Glutamatergic neuron (in vitro differentiated cells): ENCODE data around the gene ADSS1. TPM values are rescaled to one million over a fixed set of nuclear protein-coding genes. Genes with fewer than 3 reads are reported as not detected.

Experiments
- DNase-seq: peaks from one replicate; pipeline ENCODE4 v3.0.0; 2022
- H3K27ac Mint-ChIP-seq: one replicate; pipeline ENCODE4 v1.8.0; 2020; ENCODE audit warnings: mild to moderate bottlenecking, mixed read lengths, inconsistent platforms; ENCODE audit not compliant: unreplicated experiment
- H3K27me3 Mint-ChIP-seq: one replicate; pipeline ENCODE4 v1.8.0; 2020; ENCODE audit warnings: mild to moderate bottlenecking, moderate library complexity, mixed read lengths, inconsistent platforms; ENCODE audit not compliant: unreplicated experiment
- H3K36me3 Mint-ChIP-seq: one replicate; pipeline ENCODE4 v1.8.0; 2020; ENCODE audit warnings: mild to moderate bottlenecking, mixed read lengths, inconsistent platforms; ENCODE audit not compliant: unreplicated experiment
- H3K4me1 Mint-ChIP-seq: one replicate; pipeline ENCODE4 v1.8.0; 2020; ENCODE audit warnings: mild to moderate bottlenecking, low read depth, mixed read lengths, inconsistent platforms; ENCODE audit not compliant: unreplicated experiment
- H3K4me3 Mint-ChIP-seq: one replicate; pipeline ENCODE4 v1.8.0; 2020; ENCODE audit warnings: mild to moderate bottlenecking, mixed read lengths, inconsistent platforms; ENCODE audit not compliant: unreplicated experiment
- H3K9me3 Mint-ChIP-seq: one replicate; pipeline ENCODE4 v1.8.0; 2020; ENCODE audit warnings: mild to moderate bottlenecking, moderate library complexity, mixed read lengths, inconsistent platforms; ENCODE audit not compliant: unreplicated experiment
- CTCF ChIP-seq: fragments of 200-600 bp; sonication (generic); IDR thresholded peaks from one replicate; pipeline ENCODE4 v1.5.0; 2021; ENCODE audit not compliant: partially characterized antibody, unreplicated experiment
- total RNA-seq: library from RNA; stranded (reverse); fragmentation: NEBNext Ultra II Directional; extraction: Animal tissue kit (Norgen Biotek cat#: 25700); gene quantifications from one replicate; pipeline ENCODE4 v1.2.1, GENCODE V29; 2021; ENCODE audit not compliant: unreplicated experiment

Gene ADSS1
- total RNA-seq, 1 donor from 2014 or later, result 45.1 TPM

DNA sequence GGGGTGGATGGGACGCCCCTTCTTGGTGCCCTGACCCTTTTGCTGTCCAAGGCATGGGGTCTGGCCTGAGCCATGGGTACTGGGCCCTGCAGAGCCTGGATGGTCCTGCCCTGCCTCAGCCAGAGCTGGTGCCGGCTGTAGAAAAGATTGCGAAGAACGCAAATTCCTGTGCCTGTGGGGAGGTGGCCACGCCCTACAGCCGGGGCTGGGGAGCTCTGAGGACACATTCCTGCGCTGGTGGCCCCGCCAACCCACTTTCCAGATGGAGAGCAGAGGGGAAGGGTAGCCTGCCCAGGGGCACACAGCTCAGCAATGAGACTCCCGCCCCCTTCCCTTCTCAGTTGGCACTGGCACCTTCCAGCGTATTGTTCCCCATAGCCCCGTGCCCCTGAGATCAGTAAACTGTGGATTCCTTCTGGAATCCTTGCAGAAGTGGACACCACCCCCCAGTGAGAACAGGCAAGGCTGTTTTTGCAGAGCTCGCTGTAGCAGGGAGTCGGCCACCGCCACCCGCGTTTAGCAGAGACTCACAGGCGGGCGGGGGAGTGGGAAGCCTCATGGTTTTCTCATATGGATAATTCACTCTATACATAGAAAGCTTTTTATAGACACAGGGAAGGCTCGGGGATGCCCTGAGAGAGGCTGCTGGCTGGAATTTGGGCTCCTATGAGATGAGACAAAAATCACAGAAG, 26.0 kb upstream of the ADSS1 start:
- no peak for TF ChIP-seq CTCF

GRCh38 chr14:104698688-104699425, 25.2 kb upstream of the ADSS1 start:
- Mint-ChIP-seq H3K4me1 (no peaks in the 10 kb centered on the region), H3K27ac (no peak overlapping the region), H3K36me3 (no peaks in the 10 kb centered on the region), H3K9me3 (peaks cover 2% of the 10 kb centered on the region), H3K4me3 (no peak overlapping the region), H3K27me3 (peaks cover 5% of the 10 kb centered on the region)
- no peak for TF ChIP-seq CTCF
- DNase-seq, result no peak

More for the DNA sequence above, 26.0 kb upstream of the ADSS1 start:
- no peak for DNase-seq
- no peaks in the 10 kb centered on the region for H3K36me3 Mint-ChIP-seq
- H3K27me3 Mint-ChIP-seq, result peaks cover 5% of the 10 kb centered on the region
- no peak overlapping the region for H3K27ac Mint-ChIP-seq
- no peaks in the 10 kb centered on the region for H3K4me1 Mint-ChIP-seq
- H3K9me3 Mint-ChIP-seq, result peaks cover 2% of the 10 kb centered on the region
- no peak overlapping the region for H3K4me3 Mint-ChIP-seq

DNA sequence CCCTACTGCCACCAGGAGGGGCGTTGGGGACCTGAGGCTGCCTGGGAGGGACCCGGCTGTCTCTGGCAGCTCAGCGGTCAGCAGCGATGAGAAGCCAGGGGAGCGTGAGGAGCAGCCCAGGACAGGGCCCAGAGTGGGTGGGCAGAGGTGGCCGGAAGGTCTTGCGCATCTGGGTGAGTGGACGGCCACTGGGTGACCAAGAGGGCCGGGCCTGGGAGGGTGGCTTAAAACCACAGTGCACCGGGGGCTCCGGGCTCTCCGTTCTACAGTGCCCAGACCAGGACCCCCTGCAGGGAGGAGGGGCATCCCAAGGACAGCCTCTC, 24.6 kb upstream of the ADSS1 start:
- no peak for TF ChIP-seq CTCF
- no peaks in the 10 kb centered on the region for H3K4me1 Mint-ChIP-seq
- peaks cover 2% of the 10 kb centered on the region for H3K9me3 Mint-ChIP-seq
- H3K27ac Mint-ChIP-seq, result no peak overlapping the region
- H3K27me3 Mint-ChIP-seq, result peaks cover 5% of the 10 kb centered on the region
- H3K36me3 Mint-ChIP-seq, result no peaks in the 10 kb centered on the region
- no peak overlapping the region for H3K4me3 Mint-ChIP-seq
- no peak for DNase-seq

DNA sequence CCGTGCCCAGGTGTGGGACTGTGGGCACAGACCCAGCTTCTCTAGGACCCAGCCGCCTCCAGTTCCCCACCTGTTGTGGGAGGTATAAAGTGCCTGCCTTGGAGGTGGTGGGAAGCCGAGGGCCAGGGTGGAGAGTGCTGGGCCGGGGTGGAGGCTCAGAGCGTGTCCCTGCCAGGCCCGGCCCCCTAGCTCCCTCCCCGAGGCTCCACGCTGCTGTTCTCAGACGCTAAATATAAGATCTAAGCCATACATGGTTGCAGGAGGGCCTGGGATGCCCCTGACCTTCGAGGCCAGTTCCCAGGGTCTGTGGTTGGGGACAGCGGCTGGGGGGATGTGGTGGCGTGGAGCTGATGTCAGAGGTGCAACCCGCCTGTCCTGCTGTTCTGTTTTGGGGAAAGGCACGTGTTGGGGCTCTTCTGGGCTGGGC, 23.8 kb upstream of the ADSS1 start:
- no peaks in the 10 kb centered on the region for H3K36me3 Mint-ChIP-seq
- TF ChIP-seq CTCF, result no peak
- no peaks in the 10 kb centered on the region for H3K4me1 Mint-ChIP-seq
- H3K4me3 Mint-ChIP-seq, result no peak overlapping the region
- peaks cover 5% of the 10 kb centered on the region for H3K27me3 Mint-ChIP-seq
- DNase-seq, result no peak
- peaks cover 4% of the 10 kb centered on the region for H3K9me3 Mint-ChIP-seq
- H3K27ac Mint-ChIP-seq, result no peak overlapping the region

DNA sequence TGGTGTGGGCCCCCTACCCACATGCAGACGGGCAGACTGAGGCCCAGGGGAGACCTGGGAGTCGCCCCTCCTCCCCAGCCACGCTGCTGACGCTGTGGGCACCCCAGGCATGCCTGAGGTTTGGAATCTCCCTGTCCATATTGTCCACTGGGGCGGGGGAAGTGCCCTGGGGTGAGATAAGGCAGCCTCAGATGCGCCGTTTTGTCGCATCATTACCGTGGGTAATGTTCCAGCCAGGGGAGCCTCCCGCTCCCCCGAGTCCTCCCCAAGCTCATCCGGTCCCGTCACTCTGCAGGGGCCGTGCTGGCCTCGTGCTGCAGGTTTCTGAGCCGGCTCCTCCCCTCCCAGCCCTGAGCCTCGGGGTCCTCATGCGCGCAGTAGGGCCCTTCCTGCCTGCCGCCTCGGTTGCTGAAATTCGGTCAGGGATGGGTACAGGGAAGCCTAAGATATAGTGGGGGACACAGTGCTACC, 23.2 kb upstream of the ADSS1 start:
- no peak for TF ChIP-seq CTCF
- Mint-ChIP-seq H3K4me3 (no peak overlapping the region), H3K9me3 (peaks cover 3% of the 10 kb centered on the region), H3K4me1 (no peaks in the 10 kb centered on the region), H3K27ac (no peak overlapping the region), H3K27me3 (peaks cover 5% of the 10 kb centered on the region), H3K36me3 (no peaks in the 10 kb centered on the region)
- DNase-seq, result no peak
